Fibroblast of the aortic adventitia (primary cell): ENCODE data around the gene EYS. TPM values are rescaled to one million over a fixed set of nuclear protein-coding genes. Genes with fewer than 3 reads are reported as not detected.

Experiments used
- DNase-seq: peaks from one replicate; pipeline ENCODE4 v3.0.0-alpha.2; 2010; ENCODE audit warnings: low read depth
- H3K4me3 ChIP-seq: 2 replicates; pipeline ENCODE4 v1.5.1; 2011; ENCODE audit warnings: low read depth, mild to moderate bottlenecking, control low read depth, low read length, moderate library complexity
- total RNA-seq: library from RNA; depleted of rRNA; stranded (reverse); fragments of >200 nt; gene quantifications from 2 replicates; pipeline ENCODE4 v1.2.3, GENCODE V29; 2012; ENCODE audit warnings: low replicate concordance
- TF ChIP-seq, protein P1 (sequence below): IDR thresholded peaks from 2 replicates; pipeline ENCODE4 v1.5.1; 2011; ENCODE audit warnings: mild to moderate bottlenecking, low read length, control low read depth, inconsistent platforms; ENCODE audit not compliant: insufficient read depth

EYS gene
- total RNA-seq, 1 donor = 0.09 TPM

DNA sequence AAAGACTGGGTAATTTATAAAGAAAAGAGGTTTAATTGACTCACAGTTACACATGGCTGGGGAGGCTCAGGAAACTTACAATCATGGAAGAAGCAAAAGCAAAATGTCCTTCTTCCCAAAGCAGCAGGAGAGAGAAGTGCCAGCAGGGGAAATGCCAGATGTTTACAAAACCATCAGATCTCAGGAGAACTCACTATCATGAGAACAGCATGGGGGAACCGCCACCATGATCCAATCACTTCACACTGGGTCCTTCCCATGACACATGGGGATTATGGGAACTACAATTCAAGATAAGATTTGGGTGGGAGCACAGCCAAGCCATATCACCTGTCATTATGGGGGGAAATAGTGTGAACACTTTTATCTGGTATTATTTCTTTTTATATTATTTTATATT, 557.2 kb downstream of the EYS start:
- no peak for DNase-seq
- TF ChIP-seq, protein P1, sequence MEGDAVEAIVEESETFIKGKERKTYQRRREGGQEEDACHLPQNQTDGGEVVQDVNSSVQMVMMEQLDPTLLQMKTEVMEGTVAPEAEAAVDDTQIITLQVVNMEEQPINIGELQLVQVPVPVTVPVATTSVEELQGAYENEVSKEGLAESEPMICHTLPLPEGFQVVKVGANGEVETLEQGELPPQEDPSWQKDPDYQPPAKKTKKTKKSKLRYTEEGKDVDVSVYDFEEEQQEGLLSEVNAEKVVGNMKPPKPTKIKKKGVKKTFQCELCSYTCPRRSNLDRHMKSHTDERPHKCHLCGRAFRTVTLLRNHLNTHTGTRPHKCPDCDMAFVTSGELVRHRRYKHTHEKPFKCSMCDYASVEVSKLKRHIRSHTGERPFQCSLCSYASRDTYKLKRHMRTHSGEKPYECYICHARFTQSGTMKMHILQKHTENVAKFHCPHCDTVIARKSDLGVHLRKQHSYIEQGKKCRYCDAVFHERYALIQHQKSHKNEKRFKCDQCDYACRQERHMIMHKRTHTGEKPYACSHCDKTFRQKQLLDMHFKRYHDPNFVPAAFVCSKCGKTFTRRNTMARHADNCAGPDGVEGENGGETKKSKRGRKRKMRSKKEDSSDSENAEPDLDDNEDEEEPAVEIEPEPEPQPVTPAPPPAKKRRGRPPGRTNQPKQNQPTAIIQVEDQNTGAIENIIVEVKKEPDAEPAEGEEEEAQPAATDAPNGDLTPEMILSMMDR = no peak
- no peak overlapping the region for H3K4me3 ChIP-seq

DNA sequence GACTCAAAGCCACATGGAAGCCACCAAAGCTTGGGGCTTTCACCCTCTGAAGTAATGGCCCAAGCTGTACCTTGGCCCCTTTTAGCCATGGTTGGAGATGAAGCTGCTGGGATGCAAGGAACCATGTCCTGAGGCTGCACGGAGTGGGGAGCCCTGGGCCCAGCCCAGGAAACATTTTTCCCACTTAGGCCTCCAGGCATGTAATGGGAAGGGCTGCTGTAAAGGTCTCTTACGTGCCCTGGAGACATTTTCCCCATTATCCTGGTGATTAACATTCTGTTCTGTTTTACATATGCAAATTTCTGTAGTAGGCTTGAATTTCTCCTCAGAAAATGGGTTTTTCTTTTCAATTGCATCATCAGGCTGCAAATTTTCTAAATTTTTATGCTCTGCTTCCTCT, 558.2 kb downstream of the EYS start:
- TF ChIP-seq, protein P1 = no peak
- DNase-seq = no peak
- no peak overlapping the region for H3K4me3 ChIP-seq

DNA sequence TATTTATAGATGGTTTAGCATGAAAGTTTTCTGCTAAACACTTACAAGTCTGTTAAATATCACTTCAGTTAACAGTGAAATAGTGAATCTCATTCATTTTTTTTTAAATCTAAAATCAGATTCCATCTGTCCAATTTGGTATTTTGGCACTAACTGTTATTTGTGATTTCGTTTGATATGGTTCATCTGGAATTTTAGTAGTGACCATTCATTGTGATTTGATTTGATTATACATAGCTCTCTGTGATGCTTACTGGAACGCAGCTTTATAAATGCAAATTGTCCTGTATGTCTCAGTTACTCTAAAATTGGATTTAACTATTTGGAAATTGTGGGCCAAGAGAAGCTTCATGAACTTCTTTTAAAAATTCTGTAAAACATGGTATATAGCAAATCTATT, 571.5 kb downstream of the EYS start:
- TF ChIP-seq, protein P1 = no peak
- no peak overlapping the region for H3K4me3 ChIP-seq
- DNase-seq = no peak

DNA sequence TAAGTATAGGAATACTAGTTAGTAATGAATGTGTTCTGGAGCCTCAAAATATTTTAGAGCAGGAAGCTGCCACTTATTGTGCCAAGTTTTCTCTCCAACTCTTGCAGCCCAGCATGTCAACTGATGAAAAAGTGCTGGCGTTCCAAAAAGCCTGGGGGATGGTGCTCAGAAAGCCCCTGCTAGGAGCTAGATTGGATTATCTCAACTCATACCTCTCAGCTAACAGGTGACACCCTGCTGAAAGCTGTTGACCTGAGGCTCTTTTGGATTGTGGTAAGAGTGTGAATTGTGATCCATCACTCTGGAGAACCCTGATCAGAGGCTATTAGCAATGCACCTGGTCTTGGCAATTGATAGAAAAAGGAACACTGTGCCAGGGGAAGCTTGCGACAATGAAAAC, 580.4 kb downstream of the EYS start:
- DNase-seq = no peak
- H3K4me3 ChIP-seq = no peak overlapping the region
- TF ChIP-seq, protein P1 = no peak

DNA sequence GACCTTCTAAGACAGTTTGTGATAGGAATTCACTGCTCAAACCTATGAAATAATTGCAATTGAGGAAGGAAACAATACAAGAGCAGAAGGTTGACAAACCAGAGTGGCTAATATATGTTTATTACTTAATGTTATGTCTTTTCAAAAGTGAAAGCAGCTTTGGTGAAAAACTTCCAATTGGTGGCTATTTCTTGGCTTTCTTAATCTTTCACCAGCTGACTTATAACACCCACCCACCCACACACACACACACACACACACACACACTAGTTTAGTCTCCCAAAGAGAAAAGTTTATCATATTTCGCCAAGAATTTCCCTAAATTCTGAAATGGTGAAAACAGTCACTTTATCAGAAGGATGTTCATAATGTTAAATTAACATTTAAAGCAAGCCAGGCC, 583.5 kb downstream of the EYS start:
- DNase-seq = no peak
- H3K4me3 ChIP-seq = no peak overlapping the region
- TF ChIP-seq, protein P1 = no peak

DNA sequence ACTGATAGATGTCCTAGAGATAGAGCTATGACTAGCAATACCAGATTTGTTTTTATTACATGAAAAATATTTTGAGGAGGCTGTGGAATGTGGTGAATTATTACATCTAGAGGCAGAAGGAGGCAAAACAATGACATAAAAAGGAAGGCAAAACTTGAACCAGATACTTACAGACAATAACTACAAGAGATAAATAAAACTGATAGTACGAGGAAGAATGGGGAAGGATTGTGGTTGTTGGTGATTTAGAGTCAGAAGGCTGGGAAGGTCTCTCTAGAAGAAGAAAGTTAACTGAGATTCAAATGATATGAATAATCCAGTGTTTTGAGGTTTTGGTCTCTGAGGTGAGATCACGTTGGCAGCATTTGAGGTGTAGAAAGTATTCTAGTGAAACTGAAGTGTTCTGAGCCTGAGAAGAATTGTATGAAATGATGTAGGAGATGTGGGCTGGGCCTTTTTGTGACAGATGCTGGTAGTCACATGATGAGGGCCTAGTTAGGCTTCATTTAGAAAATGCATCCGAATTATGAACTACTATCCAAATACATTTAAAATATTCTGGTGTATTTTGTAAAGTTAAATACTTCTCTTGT, 589.1 kb downstream of the EYS start:
- TF ChIP-seq, protein P1 = no peak
- H3K4me3 ChIP-seq = no peak overlapping the region
- DNase-seq = no peak

DNA sequence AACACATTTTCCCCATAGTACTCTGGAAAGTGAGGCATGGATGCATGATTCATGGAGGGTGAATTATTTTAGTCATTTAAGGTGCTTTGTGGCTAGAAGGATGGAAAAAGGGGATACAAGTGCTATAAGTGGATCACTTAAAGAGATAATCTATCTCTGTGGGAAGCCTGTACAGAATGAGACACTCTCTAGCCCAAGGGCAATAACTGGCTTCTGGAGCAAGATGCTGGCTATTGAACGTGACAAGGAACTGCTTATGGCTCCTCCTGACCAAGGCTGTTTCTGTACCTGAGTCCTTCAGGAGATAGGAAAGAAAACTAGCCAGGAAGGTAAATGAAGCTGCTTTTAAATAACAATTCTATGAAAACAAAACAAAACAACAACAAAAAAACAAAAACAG, 590.7 kb downstream of the EYS start:
- no peak for DNase-seq
- TF ChIP-seq, protein P1 = no peak
- H3K4me3 ChIP-seq = no peak overlapping the region
